ENCODE data around the gene REEP6. TPM values are rescaled to one million over a fixed set of nuclear protein-coding genes. Genes with fewer than 3 reads are reported as not detected.
"Not testable (repeated sequence)": the region's sequence is repeated elsewhere in the genome, so short reads cannot be mapped to it uniquely, and the experiment has no call there.

The REEP6 gene
- total and polyA plus RNA-seq, 3 donors from 2014 or later = 386 to 454 (median 429) TPM

DNA sequence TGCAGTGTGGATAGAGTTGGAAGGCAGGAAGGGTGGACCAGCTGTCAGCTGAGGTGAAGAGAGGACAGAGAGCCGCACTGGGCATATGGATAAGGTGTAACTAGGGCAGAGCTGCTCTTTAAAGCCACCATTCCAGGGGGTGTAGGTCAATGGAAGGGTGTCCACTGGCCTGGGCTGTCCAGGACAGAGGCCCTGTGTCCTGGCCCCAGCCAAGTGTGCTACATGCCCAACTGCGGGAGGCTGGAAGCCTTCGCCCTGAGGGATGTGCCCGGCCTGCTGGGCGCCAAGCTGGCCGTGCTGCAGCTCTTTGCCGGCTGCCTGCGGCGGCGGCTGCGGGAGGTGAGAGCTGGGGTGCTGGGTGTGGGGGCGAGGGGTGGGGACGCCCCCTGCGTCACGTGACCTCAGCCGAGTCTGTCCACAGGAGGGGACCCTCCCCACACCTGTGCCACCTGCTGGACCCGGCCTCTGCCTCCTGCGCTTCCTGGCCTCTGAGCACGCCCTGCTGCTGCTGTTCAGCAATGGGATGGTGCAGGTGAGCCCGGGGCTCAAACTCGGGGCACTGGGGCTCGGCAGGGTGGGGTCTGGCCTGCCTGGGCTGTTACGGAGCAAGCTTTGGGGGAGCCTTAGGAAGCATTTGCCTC lies 42.6 kb downstream of the REEP6 start:
- no peaks in the 10 kb centered on the region for H3K36me3 ChIP-seq (ENCODE audit: low read depth, missing control alignments)
- H3K4me1 ChIP-seq = peaks cover 4% of the 10 kb centered on the region
- H3K27ac ChIP-seq = no peak overlapping the region
- 80 to 85% methylated on average over 5 to 7 of the region's 23 CpGs for WGBS, 2 donors
- H3K4me3 ChIP-seq = no peak overlapping the region
- DNase-seq = no peak
- no peaks in the 10 kb centered on the region for H3K27me3 ChIP-seq
- intact Hi-C loops (cut with DNase I; ENCODE audit: low total_unique reads) = no loop called here
- no peaks in the 10 kb centered on the region for H3K9me3 ChIP-seq
- TF ChIP-seq POLR2A (IDR thresholded peaks at IDR 0.05) = no peak
- TF ChIP-seq, protein P1, sequence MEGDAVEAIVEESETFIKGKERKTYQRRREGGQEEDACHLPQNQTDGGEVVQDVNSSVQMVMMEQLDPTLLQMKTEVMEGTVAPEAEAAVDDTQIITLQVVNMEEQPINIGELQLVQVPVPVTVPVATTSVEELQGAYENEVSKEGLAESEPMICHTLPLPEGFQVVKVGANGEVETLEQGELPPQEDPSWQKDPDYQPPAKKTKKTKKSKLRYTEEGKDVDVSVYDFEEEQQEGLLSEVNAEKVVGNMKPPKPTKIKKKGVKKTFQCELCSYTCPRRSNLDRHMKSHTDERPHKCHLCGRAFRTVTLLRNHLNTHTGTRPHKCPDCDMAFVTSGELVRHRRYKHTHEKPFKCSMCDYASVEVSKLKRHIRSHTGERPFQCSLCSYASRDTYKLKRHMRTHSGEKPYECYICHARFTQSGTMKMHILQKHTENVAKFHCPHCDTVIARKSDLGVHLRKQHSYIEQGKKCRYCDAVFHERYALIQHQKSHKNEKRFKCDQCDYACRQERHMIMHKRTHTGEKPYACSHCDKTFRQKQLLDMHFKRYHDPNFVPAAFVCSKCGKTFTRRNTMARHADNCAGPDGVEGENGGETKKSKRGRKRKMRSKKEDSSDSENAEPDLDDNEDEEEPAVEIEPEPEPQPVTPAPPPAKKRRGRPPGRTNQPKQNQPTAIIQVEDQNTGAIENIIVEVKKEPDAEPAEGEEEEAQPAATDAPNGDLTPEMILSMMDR (IDR thresholded peaks at IDR 0.05) = no peak

GRCh38 chr19:1534972-1535371 lies 44.0 kb downstream of the REEP6 start:
- Histone ChIP-seq H3K4me3 (no peak overlapping the region), H3K4me1 (peaks cover 16% of the 10 kb centered on the region), H3K9me3 (no peaks in the 10 kb centered on the region), H3K27ac (no peak overlapping the region), H3K27me3 (no peaks in the 10 kb centered on the region), H3K36me3 (ENCODE audit: low read depth, missing control alignments) (no peaks in the 10 kb centered on the region)
- no peak for TF ChIP-seq POLR2A (IDR thresholded peaks at IDR 0.05)
- TF ChIP-seq, protein P1 (IDR thresholded peaks at IDR 0.05) = no peak
- intact Hi-C loops (cut with DNase I; ENCODE audit: low total_unique reads) = no loop called here
- no peak for DNase-seq
- WGBS, 2 donors = 77 to 93% methylated on average over 8 to 14 of the region's 14 CpGs

- H3K27me3 ChIP-seq; H3K36me3 ChIP-seq (ENCODE audit: low read depth, missing control alignments); intact Hi-C loops (cut with DNase I; ENCODE audit: low total_unique reads); H3K9me3 ChIP-seq; H3K4me3 ChIP-seq; DNase-seq; H3K27ac ChIP-seq: not testable (repeated sequence)
- 89 to 93% methylated on average over 6 to 7 of the region's 7 CpGs for WGBS, 2 donors
- peaks cover 22% of the 10 kb centered on the region for H3K4me1 ChIP-seq
Observed at GRCh38 chr19:1535699-1536098, 44.7 kb downstream of the REEP6 start.

DNA sequence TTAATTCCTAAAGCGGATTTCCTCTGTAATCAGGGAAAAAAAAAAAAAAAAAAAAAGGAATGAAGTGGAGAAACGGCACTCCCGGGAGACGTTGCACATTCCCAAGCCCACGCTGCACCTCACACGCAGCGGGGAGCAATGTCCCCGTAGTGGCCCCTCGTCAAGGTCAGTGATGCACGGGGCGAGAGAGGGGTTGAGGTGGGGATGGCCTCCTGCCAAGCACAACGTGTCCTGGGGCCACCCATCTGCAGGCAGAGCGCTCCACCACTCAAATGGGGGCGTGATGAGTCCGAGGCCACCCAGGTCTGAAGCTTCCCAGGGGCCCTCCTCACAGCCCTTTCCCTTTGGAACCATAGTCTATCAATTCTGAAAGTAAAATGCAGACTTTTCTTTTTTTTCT lies 48.0 kb downstream of the REEP6 start:
- no peak overlapping the region for H3K4me3 ChIP-seq
- intact Hi-C loops (cut with DNase I; ENCODE audit: low total_unique reads) = no loop called here
- WGBS, 2 donors = 21 to 24% methylated on average over 15 of the region's 15 CpGs
- no peaks in the 10 kb centered on the region for H3K9me3 ChIP-seq
- no peaks in the 10 kb centered on the region for H3K27me3 ChIP-seq
- DNase-seq = peak; percentile 81
- no peaks in the 10 kb centered on the region for H3K36me3 ChIP-seq (ENCODE audit: low read depth, missing control alignments)
- no peak for TF ChIP-seq POLR2A (IDR thresholded peaks at IDR 0.05)
- TF ChIP-seq, protein P1 (IDR thresholded peaks at IDR 0.05) = no peak
- H3K27ac ChIP-seq = peak overlapping the region; percentile 45 to 50
- peaks cover 42% of the 10 kb centered on the region for H3K4me1 ChIP-seq

DNA sequence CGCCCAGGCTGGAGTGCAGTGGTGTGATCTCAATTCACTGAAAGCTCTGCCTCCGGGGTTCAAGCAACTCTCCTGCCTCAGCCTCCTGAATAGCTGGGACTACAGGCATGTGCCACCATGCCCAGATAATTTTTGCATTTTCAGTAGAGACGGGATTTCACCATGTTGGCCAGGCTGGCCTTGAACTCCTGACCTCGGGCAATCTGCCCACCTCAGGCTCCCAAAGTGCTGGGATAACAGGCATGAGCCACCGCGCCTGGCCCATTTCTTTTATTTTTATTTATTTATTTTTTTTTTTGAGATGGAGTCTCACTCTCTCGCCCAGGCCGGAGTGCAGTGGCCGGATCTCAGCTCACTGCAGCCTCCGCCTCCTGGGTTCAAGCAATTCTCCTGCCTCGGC lies 48.8 kb downstream of the REEP6 start:
- H3K27me3 ChIP-seq; H3K36me3 ChIP-seq (ENCODE audit: low read depth, missing control alignments); H3K9me3 ChIP-seq; DNase-seq; H3K4me3 ChIP-seq: not testable (repeated sequence)
- WGBS, 2 donors = 46 to 47% methylated on average over 9 to 11 of the region's 11 CpGs
- H3K4me1 ChIP-seq = peaks cover 42% of the 10 kb centered on the region
- peak overlapping the region; percentile 45 to 53 for H3K27ac ChIP-seq
- intact Hi-C loops (cut with DNase I; ENCODE audit: low total_unique reads) = loop anchor here (10.0 kb wide), 2 partner anchors 135 to 225 kb away; no protein-coding TSS in a partner anchor

Data from testis (tissue), 3 donors.